HepG2 (cell line): Measurements from ENCODE around the gene BIK. TPM values are rescaled to one million over a fixed set of nuclear protein-coding genes. Genes with fewer than 3 reads are reported as not detected.

ENCODE experiments used
- ATAC-seq: fragments of 200-7000 bp; cut with Tn5 transposase; 3 replicates; pipeline ENCODE4 v1.9.1; 2020; ENCODE audit warnings: mild to moderate bottlenecking, moderate library complexity
- BruUV-seq: library from RNA; stranded (reverse); fragments of 400-500 nt; replicated peaks from 2 replicates; lab custom pipeline; 2021; lab: Mats Ljungman, UMichigan
- CTCF ChIA-PET: fragments of 300-600 bp; formaldehyde crosslinking; extraction: SDS; loops from one replicate; lab custom pipeline; 2021; ENCODE audit warnings: low total read pairs, inconsistent platforms, low intra/inter-chr PET ratio; lab: Yijun Ruan, JAX
- POLR2A ChIA-PET: fragments of 350-600 bp; sonication (Branson Sonifier 250); formaldehyde crosslinking; loops from one replicate; lab custom pipeline; 2020; ENCODE audit warnings: antibody characterized with exemption, inconsistent platforms; lab: Yijun Ruan, JAX
- DNase-seq: peaks from one replicate; pipeline ENCODE4 v3.0.0-alpha.2; 2015; ENCODE audit warnings: low spot score
- FAIRE-seq: peaks from 3 replicates; lab custom pipeline; 2011; peaks lifted over from hg19 to GRCh38; lab: Jason Lieb, UNC
- H2AFZ ChIP-seq: one replicate; pipeline ENCODE4 v1.6.1; 2011; ENCODE audit warnings: low read length, inconsistent platforms
- H3K27ac ChIP-seq: fragments of 300-600 bp; 3 replicates; pipeline ENCODE4 v1.8.0; 2011; ENCODE audit warnings: mixed run types, mild to moderate bottlenecking, mixed read lengths, low read length, inconsistent platforms; ENCODE audit not compliant: insufficient read depth; ENCODE audit errors: extremely low read length
- H3K27me3 ChIP-seq, 2 experiments: fragments of 200-600 bp in 1 of 2; 2 replicates in 1 of 2; 3 replicates in 1 of 2; pipeline versions ENCODE4 v1.6.0 to v1.8.0; 2011; ENCODE audit warnings: low read length in 2 of 2, mild to moderate bottlenecking in 2 of 2, moderate library complexity in 2 of 2, inconsistent platforms in 1 of 2; ENCODE audit not compliant: insufficient read depth in 2 of 2, control insufficient read depth in 1 of 2
- H3K36me3 ChIP-seq, 2 experiments: fragments of 200-600 bp in 1 of 2; replicated peaks in 1 of 2; 2 replicates in 1 of 2; 3 replicates in 1 of 2; pipeline versions ENCODE4 v1.5.1 to v1.8.0; 2011; ENCODE audit warnings: low read length in 2 of 2, inconsistent platforms in 1 of 2; ENCODE audit not compliant: insufficient read depth in 2 of 2, control insufficient read depth in 1 of 2
- H3K4me1 ChIP-seq: 2 replicates; pipeline ENCODE4 v1.5.1; 2012; ENCODE audit warnings: low read length, inconsistent platforms; ENCODE audit not compliant: insufficient read depth
- H3K4me2 ChIP-seq: 2 replicates; pipeline ENCODE4 v1.6.0; 2011; ENCODE audit warnings: low read depth, low read length, inconsistent platforms
- H3K4me3 ChIP-seq, 3 experiments: fragments of 200-600 bp in 1 of 3; sonication (generic), shearing (Covaris generic) in 1 of 3; replicated peaks in 1 of 3; 2 replicates each; pipeline ENCODE4 v1.5.1; 2011 to 2016; ENCODE audit warnings: low read length in 3 of 3, inconsistent platforms in 2 of 3, low read depth in 2 of 3, mild to moderate bottlenecking in 2 of 3, control low read depth in 1 of 3, mixed read lengths in 1 of 3; ENCODE audit not compliant: insufficient read depth in 1 of 3
- H3K79me2 ChIP-seq: one replicate; pipeline ENCODE4 v1.6.1; 2011; ENCODE audit warnings: low read length, inconsistent platforms; ENCODE audit not compliant: insufficient read depth
- H3K9ac ChIP-seq: 2 replicates; pipeline ENCODE4 v1.6.0; 2011; ENCODE audit warnings: mild to moderate bottlenecking, low read depth, low read length, inconsistent platforms; ENCODE audit not compliant: insufficient read depth
- H3K9me3 ChIP-seq: 2 replicates; pipeline ENCODE4 v1.5.1; 2012; ENCODE audit warnings: mild to moderate bottlenecking, low read length
- H4K20me1 ChIP-seq: 2 replicates; pipeline ENCODE4 v1.6.0; 2011; ENCODE audit warnings: inconsistent platforms, mild to moderate bottlenecking, low read length, moderate library complexity; ENCODE audit not compliant: insufficient read depth
- FOXP1 ChIP-seq, 2 experiments: fragments of 450-650 bp in 1 of 2; IDR thresholded peaks; 2 replicates each; pipeline ENCODE4 v1.6.1; 2017 to 2018; ENCODE audit warnings: antibody characterized with exemption in 1 of 2
- HDAC6 ChIP-seq: fragments of 200-600 bp; sonication (generic); IDR thresholded peaks from 2 replicates; pipeline ENCODE4 v1.7.0; 2017; ENCODE audit warnings: mild to moderate bottlenecking, antibody characterized with exemption, low read length, low read depth
- PITX1 ChIP-seq: sonication (generic); formaldehyde crosslinking; IDR thresholded peaks from 2 replicates; pipeline ENCODE4 v1.5.1; 2020; ENCODE audit warnings: mild to moderate bottlenecking, missing genetic modification reagents
- THYN1 ChIP-seq: sonication (generic); formaldehyde crosslinking; IDR thresholded peaks from 2 replicates; pipeline ENCODE4 v1.8.1; 2023; ENCODE audit warnings: low read depth, mild to moderate bottlenecking, moderate library complexity, missing genetic modification reagents, borderline replicate concordance
- ZNF10 ChIP-seq: sonication (generic); formaldehyde crosslinking; IDR thresholded peaks from 2 replicates; pipeline ENCODE4 v1.4.0; 2020; ENCODE audit warnings: mild to moderate bottlenecking, low read depth, missing genetic modification reagents, borderline replicate concordance
- ZNF251 ChIP-seq: sonication (generic); formaldehyde crosslinking; IDR thresholded peaks from 2 replicates; pipeline ENCODE4 v1.9.0; 2021; ENCODE audit warnings: mild to moderate bottlenecking, missing genetic modification reagents
- ZNF282 ChIP-seq: fragments of 450-650 bp; IDR thresholded peaks from 2 replicates; pipeline ENCODE4 v1.6.1; 2018; ENCODE audit not compliant: partially characterized antibody
- ZNF761 ChIP-seq: sonication (generic); formaldehyde crosslinking; conservative IDR thresholded peaks from 2 replicates; pipeline ENCODE4 v1.4.0; 2020; ENCODE audit warnings: mild to moderate bottlenecking, missing genetic modification reagents
- WGBS: methylation state at CpG from one replicate; pipeline ENCODE4 v1.1.6; 2017; ENCODE audit warnings: low lambda C conversion rate; 5-methylcytosine and 5-hydroxymethylcytosine counted together
- in situ Hi-C: cut with HindIII; loops from 2 replicates; pipeline ENCODE4 v1.10.0; 2017; ENCODE audit warnings: low pct_unique_long_range_greater_than_20kb; ENCODE audit not compliant: extremely low pct_ligation_motif_present
- intact Hi-C: fragments of 100-400 bp; cut with micrococcal nuclease; formaldehyde crosslinking; loops from one replicate; pipeline ENCODE4 v1.10.0; 2022; ENCODE audit not compliant: unreplicated experiment
- polyA plus RNA-seq, 8 experiments: library from polyadenylated mRNA; depleted of rRNA in 3 of 8; stranded (reverse) in 7 of 8; unstranded in 1 of 8; fragments of >200 nt; fragmentation: Illumina TruSeq in 4 of 8; extraction: Trizol in 4 of 8; gene quantifications; 2 replicates each; pipeline versions ENCODE4 v1.2.1 to v1.2.3, GENCODE V29; 2011 to 2016; ENCODE audit warnings: low read depth in 4 of 8, missing spikeins in 1 of 8, mixed read lengths in 1 of 8; ENCODE audit not compliant: insufficient read depth in 1 of 8
- total RNA-seq, 5 experiments: library from RNA; depleted of rRNA; stranded (reverse); fragments of >200 nt; fragmentation: Illumina TruSeq; extraction: Trizol; gene quantifications; 2 replicates each; pipeline ENCODE4 v1.2.3, GENCODE V29; 2016; ENCODE audit warnings: low read depth in 1 of 5
- TF ChIP-seq, protein P1 (sequence below): sonication (generic); formaldehyde crosslinking; IDR thresholded peaks from 2 replicates; pipeline ENCODE4 v1.5.0; 2020; ENCODE audit warnings: mild to moderate bottlenecking, missing genetic modification reagents, borderline replicate concordance

BIK gene
- total and polyA plus RNA-seq, 2 of the 13 experiments (the other 11 are each of a cell fraction or from before 2014, with no cell fraction given), result 0.54 to 0.80 TPM

DNA sequence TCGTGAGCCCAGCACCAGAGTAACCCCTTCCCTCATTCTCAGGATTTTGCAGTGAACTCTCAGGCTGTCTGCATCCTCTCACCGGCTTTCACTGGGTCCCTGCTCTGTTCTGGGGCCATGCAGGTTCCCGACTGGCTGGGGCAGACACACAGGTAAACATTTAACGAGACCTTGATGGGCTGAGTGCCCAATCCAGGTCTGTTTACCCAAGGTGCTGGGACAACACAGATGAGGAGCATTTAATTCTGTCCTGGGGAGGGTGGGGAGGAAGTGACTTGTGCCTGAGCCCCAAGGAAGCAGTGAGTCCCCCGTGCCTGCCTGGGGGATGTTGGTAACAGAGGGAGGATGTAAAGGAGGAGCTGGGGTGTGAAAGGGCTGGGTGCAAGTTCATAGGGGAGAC is 4.4 kb downstream of the BIK start (continued):
- TF ChIP-seq FOXP1 (IDR thresholded peaks at IDR 0.05) (no peak), FOXP1 (CRISPR knock-in tag; IDR thresholded peaks at IDR 0.05) (peak; percentile 71), PITX1 (CRISPR knock-in tag) (no peak)
- TF ChIP-seq, protein P1, sequence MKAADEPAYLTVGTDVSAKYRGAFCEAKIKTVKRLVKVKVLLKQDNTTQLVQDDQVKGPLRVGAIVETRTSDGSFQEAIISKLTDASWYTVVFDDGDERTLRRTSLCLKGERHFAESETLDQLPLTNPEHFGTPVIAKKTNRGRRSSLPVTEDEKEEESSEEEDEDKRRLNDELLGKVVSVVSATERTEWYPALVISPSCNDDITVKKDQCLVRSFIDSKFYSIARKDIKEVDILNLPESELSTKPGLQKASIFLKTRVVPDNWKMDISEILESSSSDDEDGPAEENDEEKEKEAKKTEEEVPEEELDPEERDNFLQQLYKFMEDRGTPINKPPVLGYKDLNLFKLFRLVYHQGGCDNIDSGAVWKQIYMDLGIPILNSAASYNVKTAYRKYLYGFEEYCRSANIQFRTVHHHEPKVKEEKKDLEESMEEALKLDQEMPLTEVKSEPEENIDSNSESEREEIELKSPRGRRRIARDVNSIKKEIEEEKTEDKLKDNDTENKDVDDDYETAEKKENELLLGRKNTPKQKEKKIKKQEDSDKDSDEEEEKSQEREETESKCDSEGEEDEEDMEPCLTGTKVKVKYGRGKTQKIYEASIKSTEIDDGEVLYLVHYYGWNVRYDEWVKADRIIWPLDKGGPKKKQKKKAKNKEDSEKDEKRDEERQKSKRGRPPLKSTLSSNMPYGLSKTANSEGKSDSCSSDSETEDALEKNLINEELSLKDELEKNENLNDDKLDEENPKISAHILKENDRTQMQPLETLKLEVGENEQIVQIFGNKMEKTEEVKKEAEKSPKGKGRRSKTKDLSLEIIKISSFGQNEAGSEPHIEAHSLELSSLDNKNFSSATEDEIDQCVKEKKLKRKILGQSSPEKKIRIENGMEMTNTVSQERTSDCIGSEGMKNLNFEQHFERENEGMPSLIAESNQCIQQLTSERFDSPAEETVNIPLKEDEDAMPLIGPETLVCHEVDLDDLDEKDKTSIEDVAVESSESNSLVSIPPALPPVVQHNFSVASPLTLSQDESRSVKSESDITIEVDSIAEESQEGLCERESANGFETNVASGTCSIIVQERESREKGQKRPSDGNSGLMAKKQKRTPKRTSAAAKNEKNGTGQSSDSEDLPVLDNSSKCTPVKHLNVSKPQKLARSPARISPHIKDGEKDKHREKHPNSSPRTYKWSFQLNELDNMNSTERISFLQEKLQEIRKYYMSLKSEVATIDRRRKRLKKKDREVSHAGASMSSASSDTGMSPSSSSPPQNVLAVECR (CRISPR knock-in tag), result no peak

DNA sequence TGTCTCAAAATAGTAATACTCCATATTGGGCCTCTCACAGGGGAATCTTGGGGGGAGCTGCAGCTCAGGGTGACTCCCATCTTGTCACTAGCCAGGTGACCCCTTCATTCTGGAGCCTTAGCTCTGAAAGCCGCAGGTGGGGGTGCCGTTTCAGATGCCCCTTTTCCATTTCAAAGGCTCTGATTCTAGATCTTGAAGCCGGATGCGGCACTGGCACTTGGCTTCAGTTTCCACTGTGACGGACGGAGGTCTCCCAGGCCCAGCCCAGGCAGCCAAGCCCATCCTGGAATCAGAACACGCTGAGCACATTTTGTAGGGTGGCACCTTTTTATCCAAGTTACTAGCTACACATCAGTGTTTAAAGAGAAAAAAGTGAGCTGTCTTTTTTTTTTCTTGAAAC is 6.4 kb downstream of the BIK start:
- H3K27me3 ChIP-seq, result peaks cover 0 to 9% of the 10 kb centered on the region in 2 experiments; a peak in 3 of 5 replicates
- H3K9ac ChIP-seq, result no peak overlapping the region
- TF ChIP-seq HDAC6 (no peak), ZNF282 (no peak), ZNF10 (CRISPR knock-in tag) (no peak), ZNF761 (CRISPR knock-in tag) (no peak), THYN1 (CRISPR knock-in tag) (no peak), ZNF251 (no peak)
- ATAC-seq (no peak), DNase-seq (no peak), FAIRE-seq (no peak)
- peaks cover 39% of the 10 kb centered on the region for H3K4me1 ChIP-seq
- H2AFZ ChIP-seq, result no peak overlapping the region
- intact Hi-C loops (no loop called here), in situ Hi-C loops (no loop called here)
- H3K79me2 ChIP-seq, result no peaks in the 10 kb centered on the region
- POLR2A ChIA-PET, result interaction anchor here (0.6 kb wide), 1 partner anchor 28 kb away, joined by 3 read pairs; no protein-coding TSS in a partner anchor
- H3K36me3 ChIP-seq, result no peaks in the 10 kb centered on the region
- no peaks in the 10 kb centered on the region for H4K20me1 ChIP-seq
- BruUV-seq, result no TSS peak
- CTCF ChIA-PET, result no interaction called here
- no peak overlapping the region for H3K4me3 ChIP-seq
- 77% methylated on average over 7 of the region's 7 CpGs for WGBS
- H3K9me3 ChIP-seq, result no peaks in the 10 kb centered on the region
- no peak overlapping the region for H3K4me2 ChIP-seq
- no peak overlapping the region for H3K27ac ChIP-seq
